ENCODE measurements around the gene SH3BGR. TPM values are rescaled to one million over a fixed set of nuclear protein-coding genes. Genes with fewer than 3 reads are reported as not detected.

SH3BGR gene
- polyA plus RNA-seq, 1 donor (not counting 4 experiments of a cell fraction or from before 2014, with no cell fraction given), result 1.4 TPM

- dilution Hi-C loops (cut with MboI; ENCODE audit: extremely low pct_ligation_motif_present, low sequenced_read_pairs), result no loop called here
Observed at GRCh38 chr21:39489380-39489924, 37.7 kb downstream of the SH3BGR start.

GRCh38 chr21:39499156-39499555 is 47.4 kb downstream of the SH3BGR start:
- H3K4me3 ChIP-seq (ENCODE audit: control insufficient read depth in 2 of 3, extremely low read depth in 1 of 3, insufficient read depth in 2 of 3, low read depth in 1 of 3, low read length in 3 of 3), result no peak overlapping the region
- H3K27me3 ChIP-seq (ENCODE audit: control insufficient read depth, extremely low read depth, insufficient read depth, low read length), result no peaks in the 10 kb centered on the region
- no peaks in the 10 kb centered on the region for H3K36me3 ChIP-seq (ENCODE audit: control insufficient read depth in 2 of 2, extremely low read depth in 1 of 2, insufficient read depth in 2 of 2, low read length in 2 of 2)
- no peaks in the 10 kb centered on the region for H3K9me1 ChIP-seq (ENCODE audit: control insufficient read depth, extremely low read depth, insufficient read depth, low read length)
- no peak for TF ChIP-seq EZH2 (IDR thresholded peaks at IDR 0.05; ENCODE audit: low read length)
- TF ChIP-seq CTCF (optimal IDR thresholded peaks at IDR 0.05 in 1 of 3, IDR thresholded peaks at IDR 0.05 in 1 of 3, conservative IDR thresholded peaks at IDR 0.05 in 1 of 3; ENCODE audit: extremely low read depth in 1 of 3, insufficient read depth in 2 of 3, low read length in 3 of 3), result no peak
- H3K4me2 ChIP-seq (ENCODE audit: control insufficient read depth, extremely low read depth, insufficient read depth, low read depth, low read length), result no peak overlapping the region
- H3K79me2 ChIP-seq (ENCODE audit: control insufficient read depth, insufficient read depth, low read length), result no peaks in the 10 kb centered on the region
- H3K9ac ChIP-seq (ENCODE audit: control insufficient read depth, extremely low read depth, insufficient read depth, low read length), result no peak overlapping the region
- H4K20me1 ChIP-seq (ENCODE audit: control insufficient read depth, extremely low read depth, insufficient read depth, low read length), result no peaks in the 10 kb centered on the region
- dilution Hi-C loops (cut with MboI; ENCODE audit: extremely low pct_ligation_motif_present, low sequenced_read_pairs), result no loop called here
- DNase-seq (ENCODE audit: low read depth, low spot score) (no peak), FAIRE-seq (no peak)
- no peak overlapping the region for H3K27ac ChIP-seq (ENCODE audit: control insufficient read depth, insufficient read depth, low read length)
- no peaks in the 10 kb centered on the region for H3K9me3 ChIP-seq (ENCODE audit: control insufficient read depth, low read depth, low read length)
- H2AFZ ChIP-seq (ENCODE audit: control insufficient read depth, low read length), result no peak overlapping the region
- no peaks in the 10 kb centered on the region for H3K4me1 ChIP-seq (ENCODE audit: control insufficient read depth, extremely low read depth, insufficient read depth, low read length)

More at GRCh38 chr21:39489380-39489924, 37.7 kb downstream of the SH3BGR start:
- no peak for DNase-seq (ENCODE audit: low read depth, low spot score)
- Histone ChIP-seq H3K9me3 (ENCODE audit: control insufficient read depth, low read depth, low read length) (no peaks in the 10 kb centered on the region), H4K20me1 (ENCODE audit: control insufficient read depth, extremely low read depth, insufficient read depth, low read length) (no peaks in the 10 kb centered on the region), H2AFZ (ENCODE audit: control insufficient read depth, low read length) (no peak overlapping the region), H3K36me3 (ENCODE audit: control insufficient read depth in 2 of 2, extremely low read depth in 1 of 2, insufficient read depth in 2 of 2, low read length in 2 of 2) (no peaks in the 10 kb centered on the region), H3K9ac (ENCODE audit: control insufficient read depth, extremely low read depth, insufficient read depth, low read length) (no peak overlapping the region), H3K4me1 (ENCODE audit: control insufficient read depth, extremely low read depth, insufficient read depth, low read length) (no peaks in the 10 kb centered on the region), H3K4me2 (ENCODE audit: control insufficient read depth, extremely low read depth, insufficient read depth, low read depth, low read length) (no peak overlapping the region), H3K9me1 (ENCODE audit: control insufficient read depth, extremely low read depth, insufficient read depth, low read length) (no peaks in the 10 kb centered on the region), H3K4me3 (ENCODE audit: control insufficient read depth in 2 of 3, extremely low read depth in 1 of 3, insufficient read depth in 2 of 3, low read depth in 1 of 3, low read length in 3 of 3) (no peak overlapping the region), H3K79me2 (ENCODE audit: control insufficient read depth, insufficient read depth, low read length) (no peaks in the 10 kb centered on the region), H3K27me3 (ENCODE audit: control insufficient read depth, extremely low read depth, insufficient read depth, low read length) (no peaks in the 10 kb centered on the region), H3K27ac (ENCODE audit: control insufficient read depth, insufficient read depth, low read length) (no peak overlapping the region)
- FAIRE-seq, result no peak
- TF ChIP-seq EZH2 (IDR thresholded peaks at IDR 0.05; ENCODE audit: low read length) (no peak), CTCF (optimal IDR thresholded peaks at IDR 0.05 in 1 of 3, IDR thresholded peaks at IDR 0.05 in 1 of 3, conservative IDR thresholded peaks at IDR 0.05 in 1 of 3; ENCODE audit: extremely low read depth in 1 of 3, insufficient read depth in 2 of 3, low read length in 3 of 3) (no peak)
